Gastrocnemius medialis (tissue), 4 donors: ENCODE results near the gene PTMS. TPM values are rescaled to one million over a fixed set of nuclear protein-coding genes. Genes with fewer than 3 reads are reported as not detected.

Source experiments
- ATAC-seq, 2 donors: fragments of 150-250 bp; one replicate each; pipeline ENCODE4 v1.9.1; 2016
- DNase-seq, 2 donors: peaks; one replicate each; pipeline ENCODE4 v3.0.0-alpha.2; 2019
- H3K27ac ChIP-seq, 4 donors: fragments of 200-600 bp; sonication (generic); 1 replicate in 1 of 4; 2 replicates in 3 of 4; pipeline ENCODE4 v1.5.1; 2016 to 2018; ENCODE audit warnings: mild to moderate bottlenecking in 2 of 4, moderate library complexity in 1 of 4
- H3K27me3 ChIP-seq, 3 donors: fragments of 200-600 bp; sonication (generic) in 2 of 3; 1 replicate in 1 of 3; 2 replicates in 2 of 3; pipeline versions ENCODE4 v1.5.1 to v1.6.0; 2016 to 2019; ENCODE audit warnings: mild to moderate bottlenecking in 1 of 3, moderate library complexity in 1 of 3
- H3K36me3 ChIP-seq, 2 donors: fragments of 200-600 bp; sonication (generic) in 1 of 2; one replicate each; pipeline ENCODE4 v1.5.1; 2017 to 2018
- H3K4me1 ChIP-seq, 2 donors: fragments of 200-600 bp; sonication (generic) in 1 of 2; one replicate each; pipeline ENCODE4 v1.5.1; 2016 to 2017; ENCODE audit warnings: mild to moderate bottlenecking in 2 of 2
- H3K4me3 ChIP-seq, 4 donors: fragments of 200-600 bp; sonication (generic) in 3 of 4; 1 replicate in 1 of 4; 2 replicates in 3 of 4; pipeline ENCODE4 v1.5.1; 2016 to 2019; ENCODE audit warnings: mild to moderate bottlenecking in 2 of 4
- H3K9me3 ChIP-seq, 3 donors: fragments of 200-600 bp; sonication (generic) in 2 of 3; 1 replicate in 1 of 3; 2 replicates in 2 of 3; pipeline ENCODE4 v1.5.1; 2016 to 2019
- POLR2A ChIP-seq, 2 donors: fragments of 450-650 bp; IDR thresholded peaks; one replicate each; pipeline ENCODE4 v1.6.1; 2017; ENCODE audit warnings: antibody characterized with exemption in 2 of 2, mild to moderate bottlenecking in 2 of 2, moderate library complexity in 2 of 2
- in situ Hi-C, 4 donors: fragments of 200-750 bp; cut with MboI; loops; one replicate each; pipeline versions ENCODE4 v1.15.0 to v1.8.0; 2017; ENCODE audit warnings: low sequenced_read_pairs in 4 of 4
- intact Hi-C: fragments of 100-400 bp; cut with DNase I; formaldehyde crosslinking; loops from one replicate; pipeline ENCODE4 v1.15.1; 2023; ENCODE audit warnings: low total_unique reads
- total RNA-seq, 4 donors: library from RNA; depleted of rRNA; stranded (reverse); fragments of >200 nt; gene quantifications; one replicate each; pipeline versions ENCODE4 v1.1.0 to v1.2.3, GENCODE V29; 2016
- TF ChIP-seq, protein P1 (sequence below), 5 experiments: fragments of 450-650 bp in 3 of 5; fragments of 200-600 bp in 2 of 5; sonication (generic) in 2 of 5; IDR thresholded peaks in 4 of 5; conservative IDR thresholded peaks in 1 of 5; 1 replicate in 4 of 5; 2 replicates in 1 of 5; pipeline ENCODE4 v1.5.1; 2016 to 2019; ENCODE audit warnings: antibody characterized with exemption in 5 of 5, mild to moderate bottlenecking in 3 of 5, moderate library complexity in 3 of 5

PTMS gene
- total RNA-seq, 4 donors from 2014 or later: 15.0 to 40.4 (median 31.5) TPM

- H3K27me3 ChIP-seq: peaks cover 0 to 3% (median 0%) of the 10 kb centered on the region in 3 donors
- H3K4me1 ChIP-seq: no peaks in the 10 kb centered on the region
- no peak for DNase-seq
- no peaks in the 10 kb centered on the region for H3K36me3 ChIP-seq
- no peak overlapping the region for H3K4me3 ChIP-seq
- ATAC-seq: no peak
- no peaks in the 10 kb centered on the region for H3K9me3 ChIP-seq
- no peak for TF ChIP-seq POLR2A (IDR thresholded peaks at IDR 0.05)
- TF ChIP-seq, protein P1, sequence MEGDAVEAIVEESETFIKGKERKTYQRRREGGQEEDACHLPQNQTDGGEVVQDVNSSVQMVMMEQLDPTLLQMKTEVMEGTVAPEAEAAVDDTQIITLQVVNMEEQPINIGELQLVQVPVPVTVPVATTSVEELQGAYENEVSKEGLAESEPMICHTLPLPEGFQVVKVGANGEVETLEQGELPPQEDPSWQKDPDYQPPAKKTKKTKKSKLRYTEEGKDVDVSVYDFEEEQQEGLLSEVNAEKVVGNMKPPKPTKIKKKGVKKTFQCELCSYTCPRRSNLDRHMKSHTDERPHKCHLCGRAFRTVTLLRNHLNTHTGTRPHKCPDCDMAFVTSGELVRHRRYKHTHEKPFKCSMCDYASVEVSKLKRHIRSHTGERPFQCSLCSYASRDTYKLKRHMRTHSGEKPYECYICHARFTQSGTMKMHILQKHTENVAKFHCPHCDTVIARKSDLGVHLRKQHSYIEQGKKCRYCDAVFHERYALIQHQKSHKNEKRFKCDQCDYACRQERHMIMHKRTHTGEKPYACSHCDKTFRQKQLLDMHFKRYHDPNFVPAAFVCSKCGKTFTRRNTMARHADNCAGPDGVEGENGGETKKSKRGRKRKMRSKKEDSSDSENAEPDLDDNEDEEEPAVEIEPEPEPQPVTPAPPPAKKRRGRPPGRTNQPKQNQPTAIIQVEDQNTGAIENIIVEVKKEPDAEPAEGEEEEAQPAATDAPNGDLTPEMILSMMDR (IDR thresholded peaks at IDR 0.05 in 4 of 5, conservative IDR thresholded peaks at IDR 0.05 in 1 of 5): no peak
- intact Hi-C loops (no loop called here), in situ Hi-C loops (no loop called here)
- no peak overlapping the region for H3K27ac ChIP-seq
Observed at GRCh38 chr12:6799147-6799546, 33.0 kb downstream of the PTMS start.

DNA sequence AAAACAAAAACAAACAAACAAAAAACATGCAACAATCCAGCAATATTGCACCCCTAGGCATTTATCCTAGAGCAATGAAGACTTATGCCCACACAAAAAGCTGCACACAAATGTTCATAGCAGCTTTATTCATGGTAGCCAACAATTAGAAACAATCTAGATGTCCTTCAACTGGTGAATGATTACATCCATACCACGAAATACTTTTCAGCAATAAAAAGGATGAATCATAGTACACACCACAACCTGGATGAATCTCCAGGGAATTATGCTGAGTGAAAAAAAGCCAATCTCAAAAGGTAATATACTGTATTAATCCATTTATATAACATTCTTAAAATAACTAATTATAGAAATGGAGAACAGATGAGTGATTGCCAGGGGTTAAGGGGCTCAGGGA, 41.0 kb downstream of the PTMS start:
- TF ChIP-seq, protein P1 (IDR thresholded peaks at IDR 0.05 in 4 of 5, conservative IDR thresholded peaks at IDR 0.05 in 1 of 5): no peak
- no peak for TF ChIP-seq POLR2A (IDR thresholded peaks at IDR 0.05)
- Histone ChIP-seq H3K9me3 (no peaks in the 10 kb centered on the region), H3K27ac (no peak overlapping the region), H3K36me3 (no peaks in the 10 kb centered on the region), H3K27me3 (no peaks in the 10 kb centered on the region), H3K4me1 (no peaks in the 10 kb centered on the region), H3K4me3 (no peak overlapping the region)
- no peak for DNase-seq
- ATAC-seq: no peak
- intact Hi-C loops: no loop called here
- in situ Hi-C loops: no loop called here

DNA sequence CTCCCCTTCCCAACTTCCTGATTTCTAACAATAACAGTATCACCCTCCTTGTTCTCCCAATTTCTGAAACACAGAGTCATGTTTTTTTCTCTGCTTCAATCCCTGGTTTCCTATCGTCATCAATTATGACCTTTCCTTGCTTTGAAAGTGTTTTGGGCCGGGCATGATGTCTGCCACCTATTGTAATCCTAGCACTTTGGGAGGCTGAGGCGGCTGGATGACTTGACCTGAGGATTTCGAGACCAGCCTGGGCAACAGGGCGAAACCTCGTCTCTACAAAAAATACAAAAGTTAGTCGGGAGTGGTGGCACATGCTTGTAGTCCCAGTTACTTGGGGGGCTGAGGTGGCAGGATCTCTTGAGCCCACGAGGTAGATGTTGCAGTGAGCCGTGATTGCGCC, 42.9 kb downstream of the PTMS start:
- Histone ChIP-seq H3K27me3 (no peaks in the 10 kb centered on the region), H3K9me3 (no peaks in the 10 kb centered on the region), H3K36me3 (no peaks in the 10 kb centered on the region), H3K27ac (no peak overlapping the region), H3K4me3 (no peak overlapping the region), H3K4me1 (no peaks in the 10 kb centered on the region)
- no peak for DNase-seq
- TF ChIP-seq, protein P1 (IDR thresholded peaks at IDR 0.05 in 4 of 5, conservative IDR thresholded peaks at IDR 0.05 in 1 of 5): no peak
- no peak for TF ChIP-seq POLR2A (IDR thresholded peaks at IDR 0.05)
- in situ Hi-C loops: no loop called here
- intact Hi-C loops: no loop called here
- no peak for ATAC-seq

- H3K27ac ChIP-seq: no peak overlapping the region
- H3K27me3 ChIP-seq: no peaks in the 10 kb centered on the region
- H3K4me1 ChIP-seq: no peaks in the 10 kb centered on the region
- TF ChIP-seq, protein P1 (IDR thresholded peaks at IDR 0.05 in 4 of 5, conservative IDR thresholded peaks at IDR 0.05 in 1 of 5): no peak
- in situ Hi-C loops (no loop called here), intact Hi-C loops (no loop called here)
- ATAC-seq (no peak), DNase-seq (no peak)
- no peak overlapping the region for H3K4me3 ChIP-seq
- H3K9me3 ChIP-seq: no peaks in the 10 kb centered on the region
- no peaks in the 10 kb centered on the region for H3K36me3 ChIP-seq
Observed at GRCh38 chr12:6810758-6811157, 44.6 kb downstream of the PTMS start.

- in situ Hi-C loops (no loop called here), intact Hi-C loops (no loop called here)
- no peaks in the 10 kb centered on the region for H3K4me1 ChIP-seq
- no peaks in the 10 kb centered on the region for H3K36me3 ChIP-seq
- H3K27me3 ChIP-seq: no peaks in the 10 kb centered on the region
- no peaks in the 10 kb centered on the region for H3K9me3 ChIP-seq
- DNase-seq (no peak), ATAC-seq (no peak)
- H3K27ac ChIP-seq: no peak overlapping the region
- H3K4me3 ChIP-seq: no peak overlapping the region
- TF ChIP-seq, protein P1 (IDR thresholded peaks at IDR 0.05 in 4 of 5, conservative IDR thresholded peaks at IDR 0.05 in 1 of 5): no peak
- no peak for TF ChIP-seq POLR2A (IDR thresholded peaks at IDR 0.05)
Observed at GRCh38 chr12:6813363-6813762, 47.2 kb downstream of the PTMS start.
